ENCODE results near the gene S100A14. TPM values are rescaled to one million over a fixed set of nuclear protein-coding genes. Genes with fewer than 3 reads are reported as not detected.

Gene S100A14
- total RNA-seq, 1 experiment from 2014 or later, result 624 TPM

- H3K4me3 Mint-ChIP-seq (ENCODE audit: unreplicated experiment), result no peak overlapping the region
- TF ChIP-seq CTCF (IDR thresholded peaks at IDR 0.05; ENCODE audit: insufficient read depth in 1 of 2, low read depth in 1 of 2, low read length in 1 of 2, severe bottlenecking in 1 of 2, unreplicated experiment in 1 of 2), result no peak
- H3K27me3 ChIP-seq (replicated peaks; ENCODE audit: control insufficient read depth, insufficient read depth, low read length), result no peaks in the 10 kb centered on the region
- DNase-seq, result no peak
- peaks cover 94% of the 10 kb centered on the region for H3K36me3 Mint-ChIP-seq (ENCODE audit: insufficient read depth, unreplicated experiment)
- ChIA-PET POLR2A (interaction anchor here (2.2 to 3.1 kb wide), 2 partner anchors 10 to 17 kb away, joined by 10 to 34 read pairs; partner anchors contain the start of genes CHTOP and S100A13), CTCF (interaction anchor here (2.1 kb wide), 1 partner anchor 16 kb away, joined by 13 read pairs; the partner anchor contains the start of genes S100A1 and S100A13)
- H3K27me3 Mint-ChIP-seq (ENCODE audit: insufficient read depth, unreplicated experiment), result no peaks in the 10 kb centered on the region
- H3K9me3 Mint-ChIP-seq (ENCODE audit: unreplicated experiment), result no peaks in the 10 kb centered on the region
- H3K4me1 Mint-ChIP-seq (ENCODE audit: low read depth, unreplicated experiment), result peaks cover 27% of the 10 kb centered on the region
- peaks cover 6% of the 10 kb centered on the region; the same call in 1 of the 2 replicates for H3K4me1 ChIP-seq
- H3K27ac Mint-ChIP-seq (ENCODE audit: unreplicated experiment), result no peak overlapping the region
- H3K9me3 ChIP-seq, result no peaks in the 10 kb centered on the region
- H3K4me3 ChIP-seq (ENCODE audit: low read depth, low read length), result no peak overlapping the region
- intact Hi-C loops (cut with micrococcal nuclease; ENCODE audit: unreplicated experiment), result no loop called here
- H3K36me3 ChIP-seq (ENCODE audit: control insufficient read depth, insufficient read depth, low read length), result peaks cover 9% of the 10 kb centered on the region
- no TSS peak for BruUV-seq (replicated peaks)
Measured at GRCh38 chr1:153643816-153644215, 27.7 kb upstream of the S100A14 start.

GRCh38 chr1:153643100-153643499 lies 27.0 kb upstream of the S100A14 start:
- ChIA-PET CTCF (interaction anchor here (2.1 kb wide), 1 partner anchor 15 kb away, joined by 13 read pairs; the partner anchor contains the start of genes S100A1 and S100A13), POLR2A (interaction anchor here (2.2 to 3.1 kb wide), 2 partner anchors 9 to 16 kb away, joined by 10 to 34 read pairs; partner anchors contain the start of genes CHTOP and S100A13)
- peaks cover 94% of the 10 kb centered on the region for H3K36me3 Mint-ChIP-seq (ENCODE audit: insufficient read depth, unreplicated experiment)
- H3K4me1 Mint-ChIP-seq (ENCODE audit: low read depth, unreplicated experiment), result peaks cover 28% of the 10 kb centered on the region
- Histone ChIP-seq H3K36me3 (ENCODE audit: control insufficient read depth, insufficient read depth, low read length) (peaks cover 11% of the 10 kb centered on the region), H3K27me3 (replicated peaks; ENCODE audit: control insufficient read depth, insufficient read depth, low read length) (no peaks in the 10 kb centered on the region), H3K4me3 (ENCODE audit: low read depth, low read length) (no peak overlapping the region), H3K9me3 (no peaks in the 10 kb centered on the region), H3K4me1 (peaks cover 5% of the 10 kb centered on the region; the same call in 1 of the 2 replicates)
- H3K27me3 Mint-ChIP-seq (ENCODE audit: insufficient read depth, unreplicated experiment), result no peaks in the 10 kb centered on the region
- intact Hi-C loops (cut with micrococcal nuclease; ENCODE audit: unreplicated experiment), result no loop called here
- TF ChIP-seq CTCF (IDR thresholded peaks at IDR 0.05; ENCODE audit: insufficient read depth in 1 of 2, low read depth in 1 of 2, low read length in 1 of 2, severe bottlenecking in 1 of 2, unreplicated experiment in 1 of 2), result no peak
- H3K27ac Mint-ChIP-seq (ENCODE audit: unreplicated experiment), result no peak overlapping the region
- H3K9me3 Mint-ChIP-seq (ENCODE audit: unreplicated experiment), result no peaks in the 10 kb centered on the region
- BruUV-seq (replicated peaks), result no TSS peak
- no peak for DNase-seq
- no peak overlapping the region for H3K4me3 Mint-ChIP-seq (ENCODE audit: unreplicated experiment)

GRCh38 chr1:153642161-153642560 lies 26.0 kb upstream of the S100A14 start:
- ChIA-PET POLR2A (no interaction called here), CTCF (interaction anchor here (1.0 kb wide), 1 partner anchor 15 kb away, joined by 3 read pairs; the partner anchor contains the start of gene S100A13)
- H3K9me3 Mint-ChIP-seq (ENCODE audit: unreplicated experiment), result no peaks in the 10 kb centered on the region
- no peak for DNase-seq
- no peak overlapping the region for H3K27ac Mint-ChIP-seq (ENCODE audit: unreplicated experiment)
- TF ChIP-seq CTCF (IDR thresholded peaks at IDR 0.05; ENCODE audit: insufficient read depth in 1 of 2, low read depth in 1 of 2, low read length in 1 of 2, severe bottlenecking in 1 of 2, unreplicated experiment in 1 of 2), result no peak
- peaks cover 11% of the 10 kb centered on the region for H3K36me3 ChIP-seq (ENCODE audit: control insufficient read depth, insufficient read depth, low read length)
- no peaks in the 10 kb centered on the region for H3K9me3 ChIP-seq
- no peaks in the 10 kb centered on the region for H3K27me3 Mint-ChIP-seq (ENCODE audit: insufficient read depth, unreplicated experiment)
- H3K4me1 ChIP-seq, result peaks cover 5% of the 10 kb centered on the region; the same call in 1 of the 2 replicates
- no peaks in the 10 kb centered on the region for H3K27me3 ChIP-seq (replicated peaks; ENCODE audit: control insufficient read depth, insufficient read depth, low read length)
- intact Hi-C loops (cut with micrococcal nuclease; ENCODE audit: unreplicated experiment), result no loop called here
- peaks cover 27% of the 10 kb centered on the region for H3K4me1 Mint-ChIP-seq (ENCODE audit: low read depth, unreplicated experiment)
- no peak overlapping the region for H3K4me3 ChIP-seq (ENCODE audit: low read depth, low read length)
- no TSS peak for BruUV-seq (replicated peaks)
- H3K4me3 Mint-ChIP-seq (ENCODE audit: unreplicated experiment), result no peak overlapping the region
- peaks cover 94% of the 10 kb centered on the region for H3K36me3 Mint-ChIP-seq (ENCODE audit: insufficient read depth, unreplicated experiment)

All from Caco-2 (cell line).